ENCODE measurements around the gene CMIP. TPM values are rescaled to one million over a fixed set of nuclear protein-coding genes. Genes with fewer than 3 reads are reported as not detected.
A peak's percentile ranks its signal among the peaks of the same experiment; 100 is the strongest.

Gene CMIP
- total RNA-seq, 4 donors from 2014 or later = 40.0 to 69.6 (median 47.0) TPM

DNA sequence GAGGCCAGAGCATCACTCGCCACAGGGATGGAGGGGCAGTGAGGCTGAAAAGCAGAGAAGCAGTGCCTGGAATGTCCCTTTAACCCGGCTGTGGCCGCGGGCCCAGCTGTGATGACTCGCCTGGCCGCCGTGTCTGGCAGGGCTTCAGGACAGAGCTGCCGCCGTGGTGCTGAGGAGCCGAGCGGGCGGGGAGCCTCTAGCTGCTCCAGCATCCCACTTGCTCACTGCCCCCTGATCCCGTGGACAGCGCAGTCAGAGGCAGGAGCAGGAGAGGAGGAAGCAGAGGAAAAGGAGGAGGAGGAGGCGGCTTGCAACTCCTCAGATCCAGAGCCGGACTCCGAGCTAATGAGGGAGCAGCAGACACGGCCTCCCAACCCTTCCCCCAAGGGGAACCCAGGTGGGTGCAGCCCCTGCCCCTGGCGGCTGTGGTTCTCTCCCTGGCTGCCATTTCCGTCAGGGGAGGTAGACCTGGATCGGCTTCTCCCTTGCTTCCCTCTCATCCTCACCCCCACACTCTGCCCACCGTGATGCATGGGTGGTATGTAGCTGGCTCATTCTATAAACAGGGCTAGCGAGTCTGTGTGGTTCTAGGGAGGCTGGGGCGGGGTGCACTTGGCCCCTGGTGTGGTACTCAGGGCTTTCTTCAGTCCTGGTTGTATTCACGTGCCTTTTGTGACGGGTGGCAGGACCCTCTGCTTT lies 165.7 kb downstream of the CMIP start:
- intact Hi-C loops (cut with DNase I; ENCODE audit: low total_unique reads) (loop anchor here (10.0 kb wide), 1 partner anchor 205 kb away; no protein-coding TSS in a partner anchor), in situ Hi-C loops (cut with MboI; ENCODE audit: low pct_ligation_motif_present in 1 of 4, low pct_unique_long_range_greater_than_20kb in 1 of 4, low sequenced_read_pairs in 3 of 4) (loop anchor here in 1 of 4 donors (25.0 kb wide), 1 partner anchor 198 kb away; no protein-coding TSS in a partner anchor)
- WGBS, 2 donors (ENCODE audit: low coverage in 1 of 2) = 63% methylated on average over 26 of the region's 26 CpGs; no CpG with 5 or more reads in 1 of the 2 donors
- Histone ChIP-seq H3K27ac (peak overlapping the region; percentile 3 to 56 (median 28)), H3K9me3 (no peaks in the 10 kb centered on the region), H3K4me3 (no peak overlapping the region), H3K27me3 (no peaks in the 10 kb centered on the region), H3K4me1 (peaks cover 6 to 25% (median 15%) of the 10 kb centered on the region in 4 donors), H3K36me3 (no peaks in the 10 kb centered on the region)
- TF ChIP-seq POLR2AphosphoS5 (IDR thresholded peaks at IDR 0.05) = peak in 2 of 3 donors; percentile 40 to 46
- no peak for TF ChIP-seq EP300 (IDR thresholded peaks at IDR 0.05; ENCODE audit: low read depth)
- TF ChIP-seq POLR2A (IDR thresholded peaks at IDR 0.05) = no peak
- peak; percentile 57 for DNase-seq

DNA sequence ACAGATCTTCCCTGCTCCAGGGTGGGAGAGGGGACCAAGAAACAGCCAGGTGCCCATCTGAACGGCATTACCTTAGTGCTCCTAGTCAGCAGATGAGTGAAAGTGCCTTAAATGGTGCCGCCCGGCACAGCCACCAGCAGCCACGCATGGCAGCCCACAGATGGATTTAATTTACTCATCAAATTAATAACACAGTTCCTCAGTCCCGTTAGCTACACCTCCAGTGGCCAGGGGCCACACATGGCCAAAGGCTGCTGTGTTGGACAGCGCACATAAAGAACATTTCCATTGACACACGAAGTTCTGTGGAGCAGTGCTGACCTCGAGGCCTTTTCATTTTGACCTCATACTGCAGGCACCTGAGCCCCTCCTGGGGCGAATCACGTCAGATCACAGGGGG lies 166.3 kb downstream of the CMIP start:
- DNase-seq = no peak
- H3K4me3 ChIP-seq = no peak overlapping the region
- H3K27me3 ChIP-seq = no peaks in the 10 kb centered on the region
- H3K9me3 ChIP-seq = no peaks in the 10 kb centered on the region
- H3K4me1 ChIP-seq = peaks cover 6 to 25% (median 15%) of the 10 kb centered on the region in 4 donors
- intact Hi-C loops (cut with DNase I; ENCODE audit: low total_unique reads) = loop anchor here (10.0 kb wide), 1 partner anchor 206 kb away; no protein-coding TSS in a partner anchor
- WGBS, 2 donors (ENCODE audit: low coverage in 1 of 2) = 88 to 93% methylated on average over 3 to 10 of the region's 10 CpGs
- TF ChIP-seq POLR2AphosphoS5 (IDR thresholded peaks at IDR 0.05) = no peak
- TF ChIP-seq EP300 (IDR thresholded peaks at IDR 0.05; ENCODE audit: low read depth) = no peak
- TF ChIP-seq POLR2A (IDR thresholded peaks at IDR 0.05) = no peak
- TF ChIP-seq, protein P1, sequence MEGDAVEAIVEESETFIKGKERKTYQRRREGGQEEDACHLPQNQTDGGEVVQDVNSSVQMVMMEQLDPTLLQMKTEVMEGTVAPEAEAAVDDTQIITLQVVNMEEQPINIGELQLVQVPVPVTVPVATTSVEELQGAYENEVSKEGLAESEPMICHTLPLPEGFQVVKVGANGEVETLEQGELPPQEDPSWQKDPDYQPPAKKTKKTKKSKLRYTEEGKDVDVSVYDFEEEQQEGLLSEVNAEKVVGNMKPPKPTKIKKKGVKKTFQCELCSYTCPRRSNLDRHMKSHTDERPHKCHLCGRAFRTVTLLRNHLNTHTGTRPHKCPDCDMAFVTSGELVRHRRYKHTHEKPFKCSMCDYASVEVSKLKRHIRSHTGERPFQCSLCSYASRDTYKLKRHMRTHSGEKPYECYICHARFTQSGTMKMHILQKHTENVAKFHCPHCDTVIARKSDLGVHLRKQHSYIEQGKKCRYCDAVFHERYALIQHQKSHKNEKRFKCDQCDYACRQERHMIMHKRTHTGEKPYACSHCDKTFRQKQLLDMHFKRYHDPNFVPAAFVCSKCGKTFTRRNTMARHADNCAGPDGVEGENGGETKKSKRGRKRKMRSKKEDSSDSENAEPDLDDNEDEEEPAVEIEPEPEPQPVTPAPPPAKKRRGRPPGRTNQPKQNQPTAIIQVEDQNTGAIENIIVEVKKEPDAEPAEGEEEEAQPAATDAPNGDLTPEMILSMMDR (IDR thresholded peaks at IDR 0.05) = no peak
- H3K36me3 ChIP-seq = no peaks in the 10 kb centered on the region
- in situ Hi-C loops (cut with MboI; ENCODE audit: low pct_ligation_motif_present in 1 of 4, low pct_unique_long_range_greater_than_20kb in 1 of 4, low sequenced_read_pairs in 3 of 4) = loop anchor here in 1 of 4 donors (25.0 kb wide), 1 partner anchor 199 kb away; no protein-coding TSS in a partner anchor
- peak overlapping the region in 2 of 4 donors; percentile 15 to 56 for H3K27ac ChIP-seq

DNA sequence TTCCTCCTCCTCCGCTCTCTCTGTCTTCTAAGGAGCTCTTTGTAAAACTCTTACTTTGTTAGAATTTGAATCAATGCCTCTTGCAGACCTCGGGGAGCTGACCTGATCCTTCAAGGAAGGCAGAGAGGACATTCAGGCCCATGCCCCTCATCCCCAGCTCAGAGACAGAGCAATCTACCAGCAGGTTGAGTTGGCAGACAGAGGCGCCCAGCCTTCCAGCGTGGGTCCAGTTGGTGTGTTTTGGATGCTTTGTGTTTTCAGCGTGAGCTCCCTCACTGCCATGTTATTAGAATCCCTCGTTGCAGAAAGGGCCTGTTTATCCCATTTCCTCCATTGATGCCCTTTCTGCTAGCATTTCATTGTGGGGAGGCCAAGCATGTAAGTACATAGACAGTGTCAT lies 167.1 kb downstream of the CMIP start:
- Histone ChIP-seq H3K27ac (peak overlapping the region in 3 of 4 donors; percentile 6 to 56 (median 10)), H3K4me1 (peaks cover 13 to 32% (median 22%) of the 10 kb centered on the region in 4 donors), H3K36me3 (no peaks in the 10 kb centered on the region), H3K27me3 (no peaks in the 10 kb centered on the region), H3K9me3 (no peaks in the 10 kb centered on the region), H3K4me3 (no peak overlapping the region)
- TF ChIP-seq, protein P1 (IDR thresholded peaks at IDR 0.05) = no peak
- TF ChIP-seq POLR2AphosphoS5 (IDR thresholded peaks at IDR 0.05) (no peak), EP300 (IDR thresholded peaks at IDR 0.05; ENCODE audit: low read depth) (no peak), POLR2A (IDR thresholded peaks at IDR 0.05) (no peak)
- 82 to 83% methylated on average over 2 to 6 of the region's 6 CpGs for WGBS, 2 donors (ENCODE audit: low coverage in 1 of 2)
- intact Hi-C loops (cut with DNase I; ENCODE audit: low total_unique reads) (loop anchor here (10.0 kb wide), 1 partner anchor 207 kb away; no protein-coding TSS in a partner anchor), in situ Hi-C loops (cut with MboI; ENCODE audit: low pct_ligation_motif_present in 1 of 4, low pct_unique_long_range_greater_than_20kb in 1 of 4, low sequenced_read_pairs in 3 of 4) (loop anchor here in 1 of 4 donors (25.0 kb wide), 1 partner anchor 199 kb away; no protein-coding TSS in a partner anchor)
- no peak for DNase-seq

DNA sequence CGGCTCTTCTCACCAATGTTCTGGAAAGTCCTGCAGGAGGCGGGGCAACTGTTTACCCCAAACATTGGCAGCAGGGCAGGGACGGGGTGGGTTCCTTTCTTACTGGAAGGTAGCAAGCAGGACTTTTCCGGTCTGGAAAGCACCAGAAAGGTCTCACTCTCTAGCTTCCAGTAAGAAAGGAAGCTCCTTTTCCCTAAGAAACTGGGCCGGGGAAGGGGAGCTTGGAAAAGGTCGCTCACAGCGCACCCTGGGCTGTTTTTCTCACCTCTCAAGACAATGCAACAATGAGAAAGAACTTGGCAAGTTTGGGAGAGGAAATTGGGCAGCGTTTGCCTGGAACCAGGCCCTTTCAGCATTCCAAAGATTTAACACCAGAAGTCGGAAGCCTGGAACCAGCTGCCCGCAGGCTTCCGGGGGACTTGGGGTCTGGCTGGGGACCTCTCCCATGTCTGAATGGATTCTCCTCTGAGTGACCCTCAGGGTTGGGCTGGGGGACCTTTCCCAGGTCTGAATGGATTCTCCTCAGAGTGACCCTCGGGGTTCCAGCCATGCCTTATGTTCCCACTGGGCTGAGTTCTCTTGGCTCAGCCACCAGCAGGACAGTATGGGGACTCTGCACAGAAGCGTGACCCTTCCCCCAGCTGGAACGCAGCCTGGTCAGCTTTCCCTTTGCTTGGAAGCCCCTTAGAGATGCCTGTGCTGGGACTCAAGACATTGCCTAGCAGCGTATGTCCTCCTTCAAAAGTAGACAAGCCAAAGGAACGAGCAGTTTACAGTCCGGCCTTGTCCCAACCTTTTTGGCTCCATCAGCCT lies 167.9 kb downstream of the CMIP start:
- H3K9me3 ChIP-seq = no peaks in the 10 kb centered on the region
- H3K27me3 ChIP-seq = no peaks in the 10 kb centered on the region
- H3K27ac ChIP-seq = peak overlapping the region; percentile 6 to 56 (median 15)
- H3K36me3 ChIP-seq = no peaks in the 10 kb centered on the region
- no peak for DNase-seq
- no peak for TF ChIP-seq POLR2A (IDR thresholded peaks at IDR 0.05)
- TF ChIP-seq, protein P1 (IDR thresholded peaks at IDR 0.05) = no peak
- peak; percentile 14 for TF ChIP-seq EP300 (IDR thresholded peaks at IDR 0.05; ENCODE audit: low read depth)
- peak in 1 of 3 donors; percentile 5 for TF ChIP-seq POLR2AphosphoS5 (IDR thresholded peaks at IDR 0.05)
- 67 to 72% methylated on average over 6 to 17 of the region's 17 CpGs for WGBS, 2 donors (ENCODE audit: low coverage in 1 of 2)
- in situ Hi-C loops (cut with MboI; ENCODE audit: low pct_ligation_motif_present in 1 of 4, low pct_unique_long_range_greater_than_20kb in 1 of 4, low sequenced_read_pairs in 3 of 4) = loop anchor here in 1 of 4 donors (25.0 kb wide), 1 partner anchor 200 kb away; no protein-coding TSS in a partner anchor
- H3K4me1 ChIP-seq = peaks cover 16 to 36% (median 25%) of the 10 kb centered on the region in 4 donors
- intact Hi-C loops (cut with DNase I; ENCODE audit: low total_unique reads) = loop anchor here (10.0 kb wide), 1 partner anchor 208 kb away; no protein-coding TSS in a partner anchor
- H3K4me3 ChIP-seq = no peak overlapping the region

Data from transverse colon (tissue), 4 donors.